HG03342 (cell line): ENCODE measurements around the gene C11orf98.
"Not testable (repeated sequence)": the region's sequence is repeated elsewhere in the genome, so short reads cannot be mapped to it uniquely, and the experiment has no call there.

Experiments
- ATAC-seq: cut with Tn5 transposase; IDR thresholded peaks from one replicate; pipeline ENCODE4 v1.9.1; 2021; ENCODE audit warnings: mild to moderate bottlenecking, moderate library complexity; ENCODE audit not compliant: unreplicated experiment

The C11orf98 gene

DNA sequence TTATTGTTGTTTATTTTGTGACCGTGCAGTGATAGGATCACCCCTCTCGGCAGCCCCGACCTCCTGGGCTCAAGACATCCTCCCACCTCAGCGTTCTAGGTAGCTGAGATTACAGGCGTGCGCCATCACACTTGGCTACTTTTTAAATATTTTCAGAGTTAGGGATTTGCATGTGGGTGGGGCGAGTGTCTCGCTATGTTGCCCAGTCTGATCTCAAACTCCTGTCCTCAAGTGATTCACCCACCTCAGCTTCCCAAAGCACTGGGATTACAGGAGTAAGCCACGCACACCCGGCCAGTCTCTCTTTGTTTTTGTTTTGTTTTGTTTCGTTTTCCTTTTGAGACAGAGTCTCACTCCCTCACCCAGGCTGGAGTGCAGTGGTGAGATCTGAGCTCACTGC, 10.7 kb downstream of the C11orf98 start:
- ATAC-seq: no peak

DNA sequence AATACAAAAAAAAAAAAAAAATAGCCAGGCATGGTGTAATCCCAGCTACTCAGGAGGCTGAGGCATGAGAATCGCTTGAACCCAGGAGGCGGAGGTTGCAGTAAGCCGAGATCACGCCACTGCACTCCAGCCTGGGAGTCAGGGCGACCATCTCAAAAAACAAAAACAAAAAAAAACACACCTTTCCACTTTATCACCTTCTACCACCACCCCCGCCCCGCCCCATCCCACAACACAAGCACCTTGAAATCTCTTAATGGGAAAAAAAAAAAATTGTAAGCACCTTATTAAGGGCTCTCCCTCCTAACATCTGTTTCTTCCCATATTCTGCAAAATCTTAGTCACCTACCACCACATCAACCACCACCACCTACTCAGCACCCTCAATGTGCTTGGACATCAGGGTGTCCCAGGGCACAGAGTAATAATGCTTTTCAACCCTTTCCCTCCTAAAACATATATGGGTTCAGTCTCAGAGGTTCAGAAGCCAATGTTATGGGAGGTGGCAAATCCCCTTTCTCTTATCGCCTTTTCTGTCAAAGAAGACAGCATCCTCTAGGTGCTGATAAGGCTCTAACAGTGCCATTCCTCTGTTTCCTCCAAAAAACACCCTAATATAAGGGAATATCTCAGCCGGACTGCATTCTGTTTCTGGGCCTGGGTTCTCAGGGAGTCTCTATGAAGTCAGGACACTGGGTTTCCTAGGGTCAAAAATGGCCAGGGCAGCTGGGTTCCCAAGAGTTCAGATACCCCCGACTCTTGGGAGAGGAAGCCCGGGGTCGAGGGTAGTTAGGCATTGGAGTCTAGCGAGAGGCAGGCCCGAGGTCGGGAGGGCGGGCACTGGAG, 12.6 kb downstream of the C11orf98 start:
- no peak for ATAC-seq

DNA sequence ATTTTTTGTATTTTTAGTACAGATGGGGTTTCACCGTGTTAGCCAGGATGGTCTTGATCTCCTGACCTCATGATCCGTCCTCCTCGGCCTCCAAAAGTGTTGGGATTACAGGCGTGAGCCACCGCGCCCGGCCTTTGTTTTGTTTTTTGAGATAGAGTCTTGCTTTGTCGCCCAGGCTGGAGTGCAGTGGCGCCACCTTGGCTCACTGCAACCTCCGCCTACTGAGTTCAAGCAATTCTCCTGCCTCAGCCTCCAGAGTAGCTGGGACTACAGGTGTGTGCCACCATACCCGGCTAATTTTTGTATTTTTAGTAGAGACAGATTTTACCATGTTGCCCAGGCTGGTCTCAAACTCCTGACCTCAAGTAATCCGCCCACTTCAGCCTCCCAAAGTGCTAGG, 14.7 kb downstream of the C11orf98 start:
- not testable (repeated sequence) for ATAC-seq

DNA sequence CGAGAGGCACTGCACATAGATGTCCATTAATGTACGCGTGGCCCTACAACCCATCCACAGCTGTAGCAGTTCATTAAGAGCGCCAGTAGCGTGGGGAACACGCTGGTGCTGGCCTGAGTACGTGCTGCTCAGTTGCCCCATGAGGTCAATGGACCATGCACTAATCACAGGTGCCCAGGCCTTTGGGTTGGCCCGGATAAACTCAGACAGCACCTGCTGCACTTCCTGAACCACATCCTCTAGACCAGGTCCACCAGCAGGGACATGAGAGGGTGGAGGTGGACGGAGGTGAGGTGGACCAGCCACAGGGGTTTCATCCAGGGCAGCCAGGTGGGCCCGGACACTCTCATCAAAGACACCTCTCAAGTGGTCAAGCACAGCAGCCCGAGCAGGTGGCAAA, 15.5 kb downstream of the C11orf98 start:
- no peak for ATAC-seq

DNA sequence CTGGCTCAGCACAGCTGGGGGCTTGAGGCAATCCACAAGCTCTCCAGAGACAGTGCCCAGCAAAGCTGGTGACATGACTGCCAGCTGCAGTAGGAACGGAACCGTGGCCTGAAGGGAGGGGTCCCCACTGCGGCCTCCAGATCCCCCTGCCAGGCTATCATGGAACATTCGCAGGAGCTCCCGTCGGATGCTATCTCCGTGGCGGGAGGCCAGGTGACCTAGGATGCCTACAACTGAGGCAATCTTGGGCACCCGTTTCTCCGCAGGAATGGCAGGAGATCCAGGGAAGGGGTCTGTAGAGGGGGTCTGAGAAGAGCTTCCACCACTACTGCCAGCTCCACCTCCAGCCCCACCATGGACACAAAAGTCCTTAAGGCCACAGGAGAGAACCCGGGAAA, 16.0 kb downstream of the C11orf98 start:
- no peak for ATAC-seq

DNA sequence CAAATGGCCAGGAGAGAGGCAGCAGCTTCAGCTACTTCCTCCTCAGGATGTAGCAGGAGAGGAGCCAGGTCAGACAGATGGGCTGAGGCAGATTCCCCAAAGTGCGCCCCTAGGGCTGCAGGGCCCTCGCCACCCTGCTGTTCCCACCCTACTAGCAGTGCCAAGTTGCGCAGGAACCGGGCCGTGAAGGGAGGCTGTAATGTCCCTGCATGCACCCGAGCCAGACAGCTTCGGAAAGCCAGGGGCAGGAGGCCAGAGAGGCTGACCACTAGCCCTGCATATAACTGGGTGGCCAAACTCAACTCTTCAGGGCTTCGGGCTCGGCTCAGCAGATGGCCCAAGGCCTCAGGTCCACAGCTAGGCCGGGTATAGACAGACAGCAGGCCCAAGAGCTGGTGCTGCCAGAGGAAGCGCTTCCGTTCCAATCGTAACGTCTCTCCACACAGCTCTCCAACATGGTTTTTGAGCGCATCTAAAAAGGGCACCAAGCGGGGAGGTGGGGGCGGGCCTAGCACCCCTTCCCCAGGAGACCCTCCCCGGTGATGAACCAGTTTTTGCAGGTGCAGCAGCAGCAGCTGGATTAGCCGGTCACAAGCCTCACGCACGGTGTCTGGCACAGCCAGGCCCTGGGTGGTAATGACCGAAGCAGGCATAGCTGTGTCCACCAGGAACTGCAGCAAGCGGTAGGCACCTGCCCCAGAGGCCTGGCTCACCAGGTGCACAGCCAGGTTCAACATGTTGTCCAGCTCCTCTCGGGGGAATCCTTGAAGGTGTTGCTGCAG, 16.6 kb downstream of the C11orf98 start:
- no peak for ATAC-seq

DNA sequence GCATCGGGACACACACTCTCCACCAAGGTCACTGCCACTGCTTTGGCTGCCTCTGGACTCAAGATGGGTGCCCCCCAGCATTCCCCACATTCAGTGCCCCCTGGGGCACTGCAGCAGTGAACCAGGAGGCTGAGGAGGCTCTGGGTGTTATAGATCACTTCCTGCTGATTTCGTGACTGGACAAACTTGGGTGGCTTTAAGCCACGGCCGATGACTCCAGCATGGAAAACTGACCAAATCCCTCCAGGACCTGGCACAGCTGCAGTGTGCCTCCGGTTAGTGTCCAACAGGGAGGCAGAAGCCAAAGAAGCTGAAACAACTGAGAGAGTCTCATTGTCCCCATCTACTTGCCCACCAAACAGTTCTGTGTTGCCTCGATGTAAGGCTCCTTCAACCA, 17.4 kb downstream of the C11orf98 start:
- ATAC-seq: no peak

DNA sequence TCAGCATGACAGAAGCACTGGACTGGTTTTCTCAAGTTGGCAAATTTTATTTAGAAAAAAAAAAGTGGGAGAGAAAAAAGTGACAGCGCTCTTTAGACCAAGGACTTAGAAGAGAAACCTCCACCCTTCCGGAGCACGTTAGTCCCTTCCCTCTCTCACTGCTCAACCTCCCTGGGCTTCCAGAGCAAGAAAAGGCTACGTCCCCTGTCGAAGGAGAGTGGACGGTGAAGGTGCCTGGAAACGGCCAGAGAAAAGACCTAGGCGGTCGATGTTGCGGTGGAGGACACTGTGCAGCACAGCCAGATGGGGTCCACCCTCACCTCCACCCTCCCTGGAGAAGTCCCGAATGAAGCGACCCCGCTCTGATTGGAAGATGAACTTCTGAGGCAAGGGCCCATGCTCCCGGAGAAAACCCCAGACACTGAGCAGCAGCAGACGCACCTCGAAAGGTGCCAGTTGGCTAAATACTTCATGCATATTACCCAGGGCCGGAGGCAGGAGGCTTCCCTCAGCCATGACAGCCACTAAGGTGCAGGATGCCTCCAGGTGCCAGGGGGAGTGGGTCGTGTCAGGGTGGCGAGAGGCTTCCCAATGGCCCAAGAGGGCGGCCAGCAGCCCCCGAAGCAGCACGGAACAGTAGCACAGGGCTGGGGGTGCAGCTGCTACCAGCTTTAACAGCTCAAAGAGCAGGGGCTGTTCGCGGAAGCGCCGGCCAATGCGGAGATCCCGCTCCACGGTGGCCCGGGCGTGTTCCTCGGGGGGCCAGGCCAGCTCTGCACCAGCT, 18.0 kb downstream of the C11orf98 start:
- no peak for ATAC-seq

DNA sequence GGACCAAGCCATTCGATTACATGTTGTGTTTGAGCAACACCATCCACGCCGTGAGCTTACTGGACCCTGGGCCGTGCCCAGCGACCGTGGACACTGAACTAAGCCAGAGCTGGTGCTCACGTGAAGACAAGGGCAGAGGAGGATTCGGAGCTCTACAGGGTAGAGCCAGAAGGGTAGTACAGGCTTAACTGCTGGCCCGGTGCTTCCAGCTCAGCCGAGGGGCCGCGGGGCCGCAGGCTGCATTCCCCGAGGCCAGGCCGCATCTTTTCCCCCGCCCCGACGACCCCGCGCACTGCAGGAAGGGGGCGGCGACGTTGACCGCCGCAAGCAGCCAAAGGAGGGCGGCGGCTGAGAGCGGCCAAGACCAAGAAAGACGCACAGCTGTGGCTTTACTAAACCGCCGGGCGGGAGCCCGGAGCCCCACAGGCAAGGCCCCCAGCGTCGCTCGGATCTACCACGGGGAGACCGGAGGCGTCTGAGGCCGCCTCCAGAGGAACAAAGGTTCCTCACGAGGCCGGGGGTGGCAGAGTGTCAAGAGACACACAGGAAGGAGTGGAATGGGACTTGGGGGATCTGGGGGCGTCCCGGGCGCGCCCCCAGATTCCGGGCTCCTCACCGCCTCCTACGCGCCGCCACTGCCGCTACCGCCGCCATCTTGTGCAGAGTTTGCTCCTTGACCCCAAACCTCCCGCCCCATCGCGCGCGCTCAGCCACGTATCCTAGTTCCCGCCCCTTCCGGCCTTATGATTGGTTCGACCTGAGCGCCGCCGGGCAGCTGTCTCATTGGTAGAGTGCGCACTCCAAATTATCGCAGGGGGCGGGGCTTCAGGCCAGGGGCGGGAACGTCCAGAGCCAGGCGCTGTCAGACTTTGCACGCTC, 18.8 kb downstream of the C11orf98 start, which contains the start of gene GANAB:
GANAB (minus strand) TSS at position 668 of the 879 bp plus-strand sequence; CDS start at position 654, 14 bp downstream.
- peak; percentile 92 for ATAC-seq

DNA sequence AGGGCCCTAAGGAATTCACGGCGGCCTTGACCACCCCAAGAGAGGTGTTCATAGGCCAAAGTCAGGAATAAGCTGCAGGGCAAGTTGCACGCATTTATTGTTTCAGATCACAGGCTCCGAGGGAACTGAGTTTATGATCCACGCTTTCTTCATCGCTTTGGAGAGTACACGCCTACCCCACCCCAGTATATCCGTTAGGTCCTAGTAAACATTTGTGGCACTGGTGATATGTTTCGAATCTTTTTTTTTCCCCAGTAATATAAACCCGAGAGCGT, 19.4 kb downstream of the C11orf98 start:
- no peak for ATAC-seq

DNA sequence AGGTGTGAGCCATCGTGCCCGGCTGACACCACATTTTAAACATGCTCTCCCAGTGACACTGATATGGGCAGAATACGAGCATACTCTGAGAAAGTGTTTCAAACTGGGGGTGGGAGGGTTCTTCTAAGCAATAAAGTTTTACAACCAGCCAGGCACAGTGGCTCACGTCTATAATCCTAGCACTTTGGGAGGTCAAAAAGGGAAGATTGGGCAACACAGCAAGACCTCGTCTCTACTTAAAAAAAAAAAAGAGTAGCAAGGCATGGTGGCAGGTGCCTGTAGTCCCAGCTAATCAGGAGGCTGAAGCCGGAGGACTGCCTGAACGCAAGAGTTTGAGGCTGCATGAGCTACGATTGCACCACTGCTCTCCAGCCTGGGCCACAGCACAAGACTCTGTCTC, 20.8 kb downstream of the C11orf98 start:
- ATAC-seq: no peak

DNA sequence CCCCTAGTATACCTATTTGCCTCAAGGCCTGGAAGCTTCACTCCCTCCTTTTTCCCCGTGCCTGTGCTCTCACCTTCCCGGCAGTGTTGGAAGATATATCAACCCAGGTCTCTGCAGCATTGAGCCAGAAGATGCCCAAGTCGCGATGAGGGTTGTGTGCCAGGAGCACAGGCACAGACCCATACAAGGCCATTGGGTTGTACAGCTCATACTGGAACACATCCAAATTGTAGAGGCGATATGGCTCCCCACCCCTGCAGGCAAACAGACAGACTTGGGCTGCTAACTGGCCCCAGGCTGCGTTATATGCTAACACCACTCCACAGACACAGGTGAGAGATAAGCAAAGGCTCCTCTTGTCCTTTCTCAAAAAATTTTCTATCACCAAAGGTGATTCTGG, 32.5 kb downstream of the C11orf98 start:
- no peak for ATAC-seq

DNA sequence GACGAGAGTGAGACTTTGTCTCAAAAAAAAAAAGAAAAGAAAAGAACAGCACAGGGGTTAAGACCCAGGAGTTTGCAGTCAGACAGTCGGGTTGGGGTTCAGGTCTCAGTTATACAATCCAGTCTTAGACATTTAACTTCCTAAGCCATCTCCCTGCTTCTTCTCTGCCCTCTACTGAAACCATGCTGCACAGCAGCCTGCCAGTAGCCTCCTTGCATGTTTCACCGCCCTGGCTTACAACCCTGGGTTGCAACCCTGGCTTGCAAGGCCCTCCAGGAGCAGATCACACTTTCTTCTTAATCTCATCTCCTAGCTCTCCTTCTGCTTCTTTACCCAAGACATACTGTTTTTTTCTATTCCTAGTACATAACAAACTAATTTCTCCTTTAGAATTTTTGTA, 37.3 kb downstream of the C11orf98 start:
- ATAC-seq: no peak

DNA sequence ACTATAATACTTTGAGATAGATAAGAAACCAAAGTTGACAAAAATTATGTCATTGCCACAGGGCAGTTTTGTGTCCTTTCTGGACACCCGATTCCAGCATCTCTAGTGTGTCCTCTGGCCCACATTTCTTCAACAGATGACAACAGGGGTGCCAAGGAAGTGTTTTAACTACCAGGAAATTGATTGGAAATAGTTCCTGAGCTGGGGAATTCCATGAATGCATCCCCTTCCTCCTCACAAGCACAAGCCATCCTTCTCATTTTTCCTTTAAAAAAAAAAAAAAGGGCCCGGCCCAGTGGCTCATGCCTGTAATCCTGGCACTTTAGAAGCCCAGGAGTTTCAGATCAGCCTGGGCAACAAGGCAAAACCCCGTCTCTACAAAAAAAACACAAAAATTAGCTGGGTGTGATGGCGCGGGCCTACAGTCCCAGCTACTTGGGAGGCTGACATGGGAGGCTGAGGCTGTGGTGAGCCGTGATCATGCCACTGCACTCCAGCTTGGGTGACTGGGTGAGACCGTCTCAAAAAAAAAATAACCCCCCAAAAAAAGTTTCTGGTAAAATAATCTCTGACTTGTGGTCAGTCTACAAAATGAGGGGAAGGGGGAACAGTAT, 42.4 kb downstream of the C11orf98 start:
- ATAC-seq: no peak

DNA sequence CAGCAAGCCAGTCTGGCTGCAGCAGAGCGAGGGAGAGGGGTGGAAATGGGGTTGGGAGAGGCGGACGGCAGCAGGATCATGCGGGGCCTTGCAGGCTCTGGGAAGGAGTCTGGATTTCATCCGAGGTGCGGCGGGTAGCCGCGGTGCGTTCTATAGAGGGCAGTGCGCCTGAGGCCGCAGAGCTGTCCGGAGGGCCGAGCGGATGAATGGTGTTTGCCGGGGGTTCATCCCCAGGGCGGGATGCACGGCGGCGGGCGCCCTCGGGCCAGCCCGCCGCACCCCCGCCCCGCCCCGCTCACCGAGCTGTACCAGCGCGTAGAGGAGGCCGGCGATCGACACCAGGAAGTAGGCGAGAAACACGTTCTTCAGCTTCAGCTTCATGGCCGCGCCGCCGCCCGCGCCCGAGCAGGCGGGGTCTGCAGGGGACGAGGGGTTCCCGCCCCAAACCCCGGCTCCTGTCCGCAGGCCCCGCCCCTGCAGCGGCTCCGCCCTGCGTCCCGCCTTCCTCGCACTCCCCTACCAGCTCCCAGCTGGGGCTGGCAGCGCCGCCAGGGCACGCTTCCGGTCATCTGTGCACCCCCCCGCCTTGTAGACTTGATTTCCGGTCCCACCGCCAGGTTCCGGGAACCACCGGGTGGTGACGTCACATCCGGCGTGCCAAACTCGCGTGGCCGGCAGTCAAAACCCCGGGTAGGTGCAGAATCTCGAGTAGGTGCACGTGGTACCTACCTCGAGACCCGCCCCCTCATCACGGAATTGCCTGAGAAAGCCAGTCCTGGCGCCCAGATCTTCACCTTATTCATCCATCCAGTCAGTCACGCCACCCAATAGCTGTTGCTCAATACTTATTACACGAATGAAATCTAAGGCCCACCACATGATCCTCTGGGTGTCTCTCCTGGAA, 43.2 kb downstream of the C11orf98 start, which contains the start of gene B3GAT3:
B3GAT3 (minus strand) TSS at position 420 of the 904 bp plus-strand sequence; CDS start at position 381, 39 bp downstream.
- peak; percentile 92 for ATAC-seq

DNA sequence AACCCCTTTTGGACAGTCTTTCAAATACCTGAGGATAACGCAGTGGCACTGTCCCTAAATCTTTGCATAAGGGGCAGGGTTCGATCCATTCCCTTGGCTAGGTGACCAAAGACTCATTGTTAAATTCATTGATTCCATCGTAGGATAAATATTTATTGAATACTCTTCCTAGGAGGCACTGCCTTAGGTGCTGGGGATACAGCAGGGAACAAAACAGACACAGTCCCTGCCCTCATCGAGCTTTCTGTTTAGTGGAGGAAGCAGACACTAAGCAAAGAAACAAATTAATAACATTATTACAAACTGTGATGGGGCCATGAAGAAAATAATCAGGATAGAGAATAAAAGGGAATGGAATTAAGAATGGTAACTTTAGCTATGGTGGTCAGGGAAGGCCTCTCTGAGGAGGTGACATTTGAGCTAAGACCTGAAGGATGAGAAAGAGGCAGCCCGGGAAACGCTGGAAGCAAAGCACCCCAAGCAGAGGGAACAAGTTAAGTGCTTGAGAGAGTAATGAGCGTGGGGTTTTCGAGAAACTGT, 43.9 kb downstream of the C11orf98 start:
- ATAC-seq: no peak

DNA sequence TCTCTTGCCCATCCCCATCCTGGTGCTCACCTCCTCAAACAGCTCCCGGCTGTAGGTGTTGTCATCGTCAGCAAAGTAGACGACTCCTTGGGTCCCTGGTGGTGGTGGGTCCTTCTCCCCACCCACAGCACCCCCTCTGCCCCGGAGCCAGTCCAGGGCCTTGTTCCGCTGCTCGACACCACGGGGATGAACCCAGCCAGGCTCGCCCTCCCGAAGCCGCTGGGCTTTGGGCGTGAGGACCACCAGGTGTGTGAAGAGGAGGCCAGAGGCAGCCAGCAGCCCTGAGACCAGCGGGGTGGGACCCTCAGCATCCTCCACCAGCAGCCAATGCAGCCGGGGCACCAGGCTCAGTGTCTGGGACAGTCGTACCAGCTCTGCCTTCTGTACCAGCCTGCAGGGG, 48.1 kb downstream of the C11orf98 start:
- ATAC-seq: not testable (repeated sequence)

DNA sequence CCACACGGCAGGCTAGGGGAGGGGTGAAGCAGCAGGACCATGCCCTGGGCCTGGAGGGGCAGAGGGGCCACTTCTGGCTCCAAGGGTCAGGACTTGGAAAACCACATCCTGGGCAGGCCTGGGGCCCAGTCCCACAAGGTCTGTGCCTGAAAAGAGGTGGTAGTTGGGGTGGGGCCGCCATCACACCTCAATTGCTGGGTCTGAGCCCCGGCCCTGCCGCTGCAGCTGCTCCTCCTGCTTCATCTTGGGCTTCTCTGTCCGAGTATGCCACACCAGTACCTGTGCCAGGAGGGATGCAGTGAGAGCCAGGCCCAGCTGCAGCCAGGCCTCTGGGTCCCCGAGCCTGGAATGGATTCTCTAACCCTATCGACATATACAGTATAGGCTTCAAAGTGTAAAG, 49.5 kb downstream of the C11orf98 start:
- no peak for ATAC-seq

DNA sequence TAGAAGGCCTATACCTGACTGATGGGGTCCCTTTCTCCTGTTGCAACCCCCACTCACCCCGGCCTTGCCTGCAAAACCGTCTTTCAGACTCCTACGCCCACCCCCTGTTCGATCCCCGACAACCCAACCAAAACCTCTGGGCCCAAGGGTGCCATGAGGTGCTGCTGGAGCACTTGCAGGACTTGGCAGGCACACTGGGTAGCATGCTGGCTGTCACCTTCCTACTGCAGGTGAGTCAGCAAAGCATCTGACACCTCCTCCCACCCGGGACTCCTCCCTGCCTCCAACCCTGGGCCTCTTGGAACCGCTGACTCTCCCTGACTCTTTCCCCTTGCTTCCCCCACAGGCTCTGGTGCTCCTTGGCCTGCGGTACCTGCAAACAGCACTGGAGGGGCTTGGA, 50.7 kb downstream of the C11orf98 start:
- ATAC-seq: no peak
